Omental fat pad (tissue), 4 donors: ENCODE measurements around the gene PFKFB4. TPM values are rescaled to one million over a fixed set of nuclear protein-coding genes. Genes with fewer than 3 reads are reported as not detected.

Experiments used
- ATAC-seq: fragments of 150-250 bp; one replicate; pipeline ENCODE4 v1.9.1; 2016; ENCODE audit warnings: mild to moderate bottlenecking, moderate library complexity; ENCODE audit not compliant: low FRiP score
- DNase-seq: peaks from one replicate; pipeline ENCODE4 v3.0.0-alpha.2; 2019; ENCODE audit warnings: low spot score
- total RNA-seq, 4 donors: library from RNA; depleted of rRNA; stranded (reverse); fragments of >200 nt; gene quantifications; one replicate each; pipeline ENCODE4 v1.1.0, GENCODE V29; 2016
- TF ChIP-seq, protein P1 (sequence below), 3 donors: fragments of 450-650 bp; IDR thresholded peaks; one replicate each; pipeline ENCODE4 v1.5.1; 2016 to 2017; ENCODE audit warnings: antibody characterized with exemption in 3 of 3, mild to moderate bottlenecking in 3 of 3, moderate library complexity in 2 of 3

The PFKFB4 gene
- total RNA-seq, 4 donors from 2014 or later, result 1.9 to 16.2 (median 3.2) TPM

DNA sequence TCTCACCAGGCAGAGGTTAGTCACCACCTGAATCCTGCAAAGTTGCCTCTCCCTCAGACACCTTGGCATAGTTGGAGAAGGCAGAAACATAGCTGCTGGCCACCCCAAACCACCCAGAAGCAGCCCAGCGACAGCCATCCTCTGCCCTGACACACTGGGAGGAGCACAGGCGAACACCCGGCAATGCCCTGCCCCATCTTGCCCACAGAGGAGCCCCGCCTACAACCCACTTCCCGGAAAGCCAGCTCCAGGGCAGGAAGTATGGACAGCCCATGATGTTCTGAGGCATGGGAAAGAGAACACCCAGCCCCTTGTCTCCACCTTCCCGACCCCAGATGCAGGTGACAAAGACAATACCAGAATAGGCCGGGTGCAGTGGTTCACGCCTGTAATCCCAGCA is 40.0 kb downstream of the PFKFB4 start:
- ATAC-seq, result no peak

DNA sequence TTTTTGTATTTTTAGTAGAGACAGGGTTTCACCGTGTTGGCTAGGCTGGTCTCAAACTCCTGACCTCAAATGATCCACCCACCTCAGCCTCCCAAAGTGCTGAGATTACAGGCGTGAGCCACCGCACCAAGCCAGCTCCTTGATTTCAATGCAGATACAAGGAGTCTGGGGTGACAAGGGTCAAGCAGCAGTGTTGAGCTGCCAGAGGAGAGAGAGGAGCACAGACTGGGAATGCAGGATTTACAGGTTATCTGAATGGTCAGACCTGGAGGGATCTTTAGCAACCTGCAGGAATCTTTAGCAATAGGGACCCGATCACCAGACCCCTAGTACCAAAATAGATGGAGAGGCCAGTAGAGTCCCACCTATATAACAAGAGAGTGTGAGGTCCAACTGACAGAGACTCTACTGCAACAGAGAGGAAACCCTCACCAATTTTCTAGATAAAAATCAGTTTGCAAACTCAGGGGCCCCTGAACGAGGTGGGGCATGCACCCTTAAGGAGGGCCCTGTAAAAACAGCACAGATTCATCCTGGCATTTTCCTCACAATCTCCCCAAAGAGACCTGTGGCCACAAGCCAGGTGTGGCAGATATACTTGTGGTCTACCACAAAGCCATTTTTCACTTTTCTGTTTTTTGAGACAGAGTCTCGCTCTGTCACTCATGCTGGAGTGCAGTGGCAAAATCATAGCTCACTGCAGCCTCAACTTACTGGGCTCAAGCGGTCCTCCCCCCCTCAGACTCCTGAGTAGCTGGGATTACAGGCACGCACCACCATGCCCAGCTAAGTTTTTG is 42.0 kb downstream of the PFKFB4 start:
- ATAC-seq (no peak), DNase-seq (no peak)
- TF ChIP-seq, protein P1, sequence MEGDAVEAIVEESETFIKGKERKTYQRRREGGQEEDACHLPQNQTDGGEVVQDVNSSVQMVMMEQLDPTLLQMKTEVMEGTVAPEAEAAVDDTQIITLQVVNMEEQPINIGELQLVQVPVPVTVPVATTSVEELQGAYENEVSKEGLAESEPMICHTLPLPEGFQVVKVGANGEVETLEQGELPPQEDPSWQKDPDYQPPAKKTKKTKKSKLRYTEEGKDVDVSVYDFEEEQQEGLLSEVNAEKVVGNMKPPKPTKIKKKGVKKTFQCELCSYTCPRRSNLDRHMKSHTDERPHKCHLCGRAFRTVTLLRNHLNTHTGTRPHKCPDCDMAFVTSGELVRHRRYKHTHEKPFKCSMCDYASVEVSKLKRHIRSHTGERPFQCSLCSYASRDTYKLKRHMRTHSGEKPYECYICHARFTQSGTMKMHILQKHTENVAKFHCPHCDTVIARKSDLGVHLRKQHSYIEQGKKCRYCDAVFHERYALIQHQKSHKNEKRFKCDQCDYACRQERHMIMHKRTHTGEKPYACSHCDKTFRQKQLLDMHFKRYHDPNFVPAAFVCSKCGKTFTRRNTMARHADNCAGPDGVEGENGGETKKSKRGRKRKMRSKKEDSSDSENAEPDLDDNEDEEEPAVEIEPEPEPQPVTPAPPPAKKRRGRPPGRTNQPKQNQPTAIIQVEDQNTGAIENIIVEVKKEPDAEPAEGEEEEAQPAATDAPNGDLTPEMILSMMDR (IDR thresholded peaks at IDR 0.05), result no peak

More for the DNA sequence above, 40.0 kb downstream of the PFKFB4 start:
- DNase-seq, result no peak
- TF ChIP-seq, protein P1 (IDR thresholded peaks at IDR 0.05), result no peak

DNA sequence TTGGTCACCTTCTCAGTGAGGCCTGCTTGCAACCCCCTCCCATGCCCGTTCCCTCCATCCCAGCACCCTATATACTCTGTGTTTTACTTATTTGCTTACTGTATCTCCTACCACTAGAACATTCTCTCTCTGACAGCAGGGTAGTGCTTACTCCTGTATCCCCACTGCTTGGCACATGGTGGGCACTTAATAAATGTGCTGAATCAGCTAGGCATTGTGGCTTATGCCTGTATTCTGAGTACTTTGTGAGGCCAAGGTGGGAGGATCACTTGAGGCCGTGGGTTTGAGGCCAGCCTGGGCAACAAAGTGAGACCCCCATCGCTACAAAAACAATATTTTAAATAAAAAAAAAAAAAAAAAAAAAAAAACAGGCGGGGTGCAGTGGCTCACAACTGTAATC is 45.1 kb downstream of the PFKFB4 start:
- TF ChIP-seq, protein P1 (IDR thresholded peaks at IDR 0.05), result no peak
- ATAC-seq (no peak), DNase-seq (no peak)

DNA sequence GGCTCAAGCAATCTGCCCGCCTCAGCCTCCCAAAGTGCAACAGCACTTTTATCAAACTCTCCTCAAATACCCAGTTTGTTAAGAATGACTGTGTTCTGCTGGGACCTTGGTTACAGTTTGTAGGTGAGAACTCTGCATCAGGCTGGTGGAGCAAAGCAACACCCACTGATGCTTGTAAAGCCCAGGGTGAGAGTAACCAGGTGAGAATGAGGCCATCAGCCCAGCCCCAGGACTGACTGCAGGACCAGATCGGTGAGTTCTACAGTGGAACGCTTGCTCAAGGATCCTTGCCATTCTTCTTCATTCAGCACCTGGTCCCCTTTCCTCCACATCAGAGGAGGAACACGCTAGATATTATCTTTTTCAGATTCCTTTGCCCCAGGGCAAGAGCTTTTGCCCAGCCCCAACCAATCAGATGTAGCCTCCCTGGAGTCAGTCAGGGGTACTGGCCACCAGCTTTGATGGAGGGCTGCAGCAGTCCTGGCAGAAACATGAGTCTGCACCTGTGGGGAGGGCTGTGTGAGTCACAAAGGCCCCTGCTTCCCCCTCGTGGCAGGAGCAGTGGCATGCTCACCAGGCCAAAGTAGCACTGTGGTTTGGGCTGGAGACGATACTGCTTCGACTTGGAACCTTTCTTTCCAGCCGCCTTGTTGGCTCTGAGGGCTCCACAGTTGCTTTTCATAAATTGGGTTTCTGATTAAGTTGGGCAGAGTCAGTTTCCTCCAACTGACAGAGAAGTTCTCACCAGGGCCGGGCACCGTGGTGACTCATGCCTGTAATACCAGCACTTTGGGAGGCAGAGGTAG is 49.1 kb downstream of the PFKFB4 start:
- DNase-seq (no peak), ATAC-seq (peak; percentile 46)
- TF ChIP-seq, protein P1 (IDR thresholded peaks at IDR 0.05), result no peak

DNA sequence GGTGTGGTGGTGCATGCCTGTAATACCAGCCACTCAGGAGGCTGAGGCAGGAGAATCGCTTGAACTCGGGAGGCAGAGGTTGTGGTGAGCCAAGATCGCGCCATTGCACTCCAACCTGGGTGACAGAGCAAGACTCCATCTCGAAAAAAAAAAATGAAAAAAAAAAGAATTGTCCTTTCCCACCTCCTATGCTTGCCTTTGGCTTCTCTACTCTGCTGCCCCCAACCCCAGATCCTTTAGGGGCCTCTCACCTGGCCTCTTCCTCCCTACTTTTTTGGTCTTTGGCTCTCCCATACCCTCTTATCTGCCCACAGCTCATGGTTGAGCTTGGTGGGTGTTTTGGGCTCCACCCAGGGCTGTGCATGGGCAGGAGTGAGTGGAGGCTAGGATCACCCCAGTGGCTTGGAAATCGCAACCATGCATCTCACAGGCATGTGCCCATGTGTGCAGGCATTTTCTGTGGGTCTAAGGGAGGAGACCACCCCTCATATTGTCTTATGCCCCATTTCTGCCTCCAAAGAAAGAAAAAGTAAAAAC is 50.6 kb downstream of the PFKFB4 start:
- ATAC-seq, result no peak
- DNase-seq, result no peak
- TF ChIP-seq, protein P1 (IDR thresholded peaks at IDR 0.05), result no peak

DNA sequence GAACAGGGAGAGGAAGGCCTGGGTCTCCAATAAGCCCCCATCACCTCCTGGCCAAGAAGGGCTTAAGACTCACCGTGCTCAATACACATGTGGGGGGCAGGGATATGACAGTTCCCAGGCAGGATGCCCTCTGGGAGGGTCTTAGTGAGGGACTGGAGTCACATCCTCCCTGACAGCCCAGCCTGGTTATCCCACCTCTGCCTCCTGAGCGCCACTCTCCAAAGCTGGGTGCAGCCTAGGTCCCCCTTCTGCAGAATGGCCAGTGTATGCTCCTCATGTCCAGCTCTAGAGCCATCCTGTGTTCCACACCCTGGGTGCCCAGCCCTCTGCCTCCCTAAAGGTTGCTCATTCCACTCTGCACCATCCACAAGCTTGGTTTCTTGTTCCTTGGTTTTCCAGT is 51.5 kb downstream of the PFKFB4 start:
- no peak for ATAC-seq
- TF ChIP-seq, protein P1 (IDR thresholded peaks at IDR 0.05), result no peak
- no peak for DNase-seq
